Measurements from ENCODE around the gene GPR31. TPM values are rescaled to one million over a fixed set of nuclear protein-coding genes. Genes with fewer than 3 reads are reported as not detected.

Gene GPR31
- total RNA-seq, 1 experiment from 2014 or later, result not detected

DNA sequence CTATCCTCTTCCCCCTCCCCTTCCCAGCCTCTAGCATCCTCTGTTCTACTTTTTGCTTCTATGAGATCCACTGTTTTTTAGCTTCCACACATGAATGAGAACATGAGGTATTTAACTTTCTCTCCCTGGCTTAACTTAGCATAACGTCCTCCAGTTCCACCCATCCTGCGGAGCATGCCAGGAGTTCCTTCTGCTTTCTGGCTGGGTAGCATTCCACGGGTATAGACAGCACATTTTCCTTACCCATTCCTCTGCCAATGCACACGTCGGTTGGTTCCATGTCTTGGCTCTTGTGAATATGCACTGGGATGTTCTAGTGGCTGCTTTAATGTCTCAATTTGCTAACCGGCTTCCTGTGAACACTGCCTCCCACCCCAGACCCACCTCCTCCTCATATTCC, 48.1 kb downstream of the GPR31 start:
- Mint-ChIP-seq H3K4me3 (no peak overlapping the region), H3K27me3 (ENCODE audit: low read depth) (no peaks in the 10 kb centered on the region; the same call in 1 of the 2 replicates), H3K9me3 (no peaks in the 10 kb centered on the region), H3K27ac (no peak overlapping the region), H3K4me1 (peaks cover 0 to 4% of the 10 kb centered on the region in 2 experiments; a peak in 1 of 4 replicates), H3K36me3 (ENCODE audit: insufficient read depth in 1 of 3, low read depth in 3 of 3) (peaks cover 0 to 2% (median 0%) of the 10 kb centered on the region in 3 experiments; a peak in 1 of 7 replicates)
- Histone ChIP-seq H2BK15ac (ENCODE audit: low read depth, low read length) (no peak overlapping the region), H2BK5ac (ENCODE audit: insufficient read length, low read length) (no peak overlapping the region), H3K56ac (ENCODE audit: insufficient read length, low read depth, low read length) (no peak overlapping the region), H4K91ac (ENCODE audit: insufficient read length, low read depth, low read length) (no peak overlapping the region), H2BK120ac (ENCODE audit: low read depth, low read length, poor library complexity, severe bottlenecking) (no peak overlapping the region), H3K4me1 (ENCODE audit: insufficient read depth, low read length) (no peaks in the 10 kb centered on the region), H3T11ph (ENCODE audit: low read length) (no peak overlapping the region), H3K27ac (ENCODE audit: insufficient read length, low read depth, low read length) (no peak overlapping the region), H3K4me2 (ENCODE audit: insufficient read depth, insufficient read length, low read length) (no peak overlapping the region), H3K4ac (ENCODE audit: low read depth, low read length) (no peak overlapping the region), H2AK5ac (ENCODE audit: insufficient read length, low read length) (no peak overlapping the region), H2BK20ac (ENCODE audit: low read depth, low read length, poor library complexity, severe bottlenecking) (no peak overlapping the region), H3K9me3 (ENCODE audit: control insufficient read depth, low read depth, low read length) (no peaks in the 10 kb centered on the region), H3K14ac (ENCODE audit: insufficient read depth, low read length) (no peak overlapping the region), H3K9ac (ENCODE audit: extremely low read depth, insufficient read length, low read length) (no peak overlapping the region), H4K8ac (replicated peaks; ENCODE audit: insufficient read length, low read depth, low read length) (no peak overlapping the region), H4K20me1 (ENCODE audit: control insufficient read depth, insufficient read depth, insufficient read length) (no peaks in the 10 kb centered on the region), H3K23me2 (ENCODE audit: insufficient read length, low read depth, low read length, poor library complexity, severe bottlenecking) (no peaks in the 10 kb centered on the region), H3K79me1 (ENCODE audit: insufficient read depth, low read depth, low read length, poor library complexity, severe bottlenecking) (no peaks in the 10 kb centered on the region), H2BK12ac (ENCODE audit: insufficient read length, low read depth, low read length) (no peak overlapping the region), H3K27me3 (ENCODE audit: insufficient read depth, low read length) (no peaks in the 10 kb centered on the region), H3K18ac (ENCODE audit: insufficient read length, low read depth, low read length) (no peak overlapping the region), H4K5ac (ENCODE audit: insufficient read length, low read depth, low read length) (no peak overlapping the region), H2AFZ (ENCODE audit: low read length) (no peak overlapping the region), H3K23ac (ENCODE audit: insufficient read length, low read depth, low read length) (no peak overlapping the region), H3K79me2 (ENCODE audit: insufficient read depth, low read length) (no peaks in the 10 kb centered on the region)
- no peak for TF ChIP-seq CTCF (conservative IDR thresholded peaks at IDR 0.05)
- no CpG with 5 or more reads among the region's 6 CpGs for WGBS (ENCODE audit: extremely low coverage, insufficient read length, low lambda C conversion rate)
- DNase-seq, result no peak

Data from H9 (cell line).